GM19438 (cell line): ENCODE measurements around the gene HLA-DRB1.
A peak's percentile ranks its signal among the peaks of the same experiment; 100 is the strongest.
"Not testable (repeated sequence)": the region's sequence is repeated elsewhere in the genome, so short reads cannot be mapped to it uniquely, and the experiment has no call there.

Source experiments
- ATAC-seq: cut with Tn5 transposase; IDR thresholded peaks from one replicate; pipeline ENCODE4 v1.9.1; 2021; ENCODE audit warnings: low read depth; ENCODE audit not compliant: unreplicated experiment

The HLA-DRB1 gene

DNA sequence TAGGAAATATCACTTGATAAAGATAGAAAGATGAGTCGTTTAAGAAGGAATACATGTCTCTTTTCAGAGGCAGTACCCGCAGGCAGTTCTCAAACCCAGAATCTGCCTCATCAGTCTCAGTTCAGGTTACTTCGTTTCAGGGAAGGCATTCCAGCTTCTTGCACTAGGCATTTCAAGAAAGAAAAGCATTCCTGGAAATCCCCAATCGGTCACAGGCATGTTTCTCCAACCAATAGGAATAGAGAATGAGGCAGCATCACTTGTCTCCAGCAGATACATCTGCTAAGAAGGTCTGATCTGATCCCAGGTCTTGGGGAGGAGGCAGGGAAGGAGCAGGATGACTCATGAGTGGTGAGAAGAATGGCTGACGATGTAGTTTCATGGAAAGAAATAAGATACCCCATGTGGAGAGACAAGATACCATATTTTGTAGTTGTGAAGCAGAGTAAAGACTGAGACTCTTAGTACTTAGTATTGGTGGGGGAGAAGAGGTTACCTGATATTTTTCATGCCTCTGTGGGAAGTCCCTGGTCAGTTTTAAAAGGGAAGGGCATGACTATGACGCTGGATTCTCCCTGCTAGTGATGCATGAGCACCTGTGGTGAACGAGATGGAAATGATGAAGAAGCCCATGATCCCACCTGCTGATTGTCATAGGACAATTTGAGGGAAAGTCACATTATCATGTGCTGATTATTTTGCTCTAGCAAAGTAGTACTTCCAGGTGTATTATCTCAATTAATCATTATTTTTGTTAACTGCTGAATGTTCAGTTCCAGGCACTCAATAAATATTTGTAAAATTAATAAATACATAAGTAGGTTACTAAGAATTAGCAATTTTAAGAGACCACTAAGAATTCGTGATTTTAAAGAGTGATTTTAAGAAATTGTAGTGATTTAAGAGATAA lies 20.3 kb upstream of the HLA-DRB1 start:
- ATAC-seq, result peak; percentile 71

DNA sequence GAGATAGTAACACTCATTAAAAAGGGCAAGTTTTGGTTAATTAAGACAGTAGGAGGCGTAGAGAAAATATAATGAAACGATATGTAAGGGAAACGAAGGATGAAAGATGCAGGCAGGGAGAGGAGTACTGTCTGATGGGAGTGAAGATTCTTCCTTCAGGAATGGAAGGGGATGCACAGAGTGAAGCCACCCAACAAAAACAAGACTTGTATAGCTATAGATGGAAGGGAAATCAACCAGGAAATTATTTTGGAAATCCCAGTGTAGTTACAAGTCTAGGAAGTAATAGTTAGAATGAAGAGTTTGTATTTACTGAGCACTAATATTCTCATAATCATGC lies 19.7 kb upstream of the HLA-DRB1 start:
- ATAC-seq, result no peak

DNA sequence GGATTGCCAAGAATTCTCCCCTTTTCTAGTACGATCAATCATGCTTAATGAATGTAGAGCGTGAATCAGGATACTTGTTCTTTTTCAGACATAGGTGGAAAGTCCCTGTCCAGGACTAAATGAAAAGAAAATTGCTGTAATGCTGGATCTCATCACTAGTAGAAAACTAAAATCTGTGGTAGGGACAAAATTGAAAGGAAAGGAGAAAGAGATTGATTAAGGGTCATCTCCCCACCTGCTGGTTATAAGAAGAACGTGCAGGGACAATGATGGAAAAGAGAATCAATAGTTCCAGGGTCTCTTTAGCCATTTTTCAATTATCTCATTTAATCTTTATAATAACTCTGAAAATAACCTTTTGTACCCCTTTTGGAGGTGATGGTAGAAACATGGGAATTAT lies 18.7 kb upstream of the HLA-DRB1 start:
- no peak for ATAC-seq

DNA sequence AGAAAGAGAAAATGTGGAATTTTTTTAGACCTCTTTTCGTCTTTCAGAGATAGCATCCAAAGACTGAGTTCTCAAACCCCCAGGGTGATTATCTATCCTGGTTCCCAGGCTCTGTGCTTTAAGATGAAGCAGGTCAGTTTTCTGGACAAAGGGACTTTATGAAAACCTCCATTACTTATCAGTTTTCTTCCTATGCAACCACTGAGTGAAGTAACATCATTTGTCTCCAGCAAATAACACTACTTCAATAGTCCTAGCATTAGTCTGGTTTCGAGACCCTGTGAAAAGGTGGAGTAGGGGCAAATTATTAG lies 18.3 kb upstream of the HLA-DRB1 start:
- ATAC-seq, result no peak

DNA sequence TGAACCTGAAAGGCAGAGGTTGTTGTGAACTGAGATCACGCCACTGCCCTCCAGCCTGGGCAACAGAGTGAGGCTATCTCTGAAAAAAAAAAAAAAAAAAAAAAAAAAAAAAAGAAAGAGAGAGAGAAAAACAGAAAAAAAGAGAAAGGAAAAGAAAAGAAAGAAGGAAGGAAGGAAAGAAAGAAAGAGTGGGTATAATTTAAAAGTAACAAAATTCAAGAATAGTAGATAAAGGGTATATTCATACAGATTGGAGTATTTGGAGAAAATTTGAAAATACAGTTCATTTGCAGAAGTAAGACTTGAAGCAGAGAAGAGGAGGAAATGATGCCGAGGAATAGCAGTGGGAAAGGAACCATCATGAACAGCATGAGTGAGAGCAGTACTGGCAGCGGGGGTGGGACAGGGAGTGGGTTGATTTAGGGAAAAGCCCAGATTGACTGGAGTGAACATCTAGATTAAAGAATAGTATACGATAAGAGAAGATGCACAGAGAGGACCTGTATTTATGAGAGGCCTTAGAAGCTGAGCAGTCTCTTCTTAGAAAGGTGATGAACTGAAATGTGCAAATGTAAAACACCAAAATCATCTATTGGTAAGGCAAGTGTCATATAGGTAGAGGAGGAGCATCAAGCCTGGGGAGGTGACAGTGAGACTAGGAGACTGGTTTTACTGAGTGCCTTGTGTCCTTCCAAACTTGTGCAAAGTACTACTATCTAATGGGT lies 17.8 kb upstream of the HLA-DRB1 start:
- ATAC-seq, result no peak

DNA sequence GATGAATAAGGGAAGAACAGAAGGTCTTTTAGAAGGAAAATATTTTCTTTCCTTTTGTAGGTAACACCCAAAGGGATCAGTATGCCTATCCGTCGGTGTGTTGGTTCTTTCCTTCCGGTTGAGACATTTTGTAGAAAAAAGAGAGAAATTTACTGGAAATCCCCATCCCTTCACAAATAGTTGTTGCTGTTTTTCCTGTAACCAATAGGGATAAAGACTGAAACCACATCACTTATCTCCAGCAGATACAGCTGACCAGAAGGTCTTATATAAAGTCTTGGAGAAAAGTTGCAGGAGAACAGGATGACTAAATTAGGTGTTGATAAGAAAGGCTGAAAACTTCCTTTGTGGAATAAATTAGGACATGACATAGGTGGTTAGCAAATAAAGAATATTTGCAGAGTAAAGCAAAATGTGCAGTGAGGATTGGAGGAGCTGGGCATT lies 14.8 kb upstream of the HLA-DRB1 start:
- no peak for ATAC-seq

DNA sequence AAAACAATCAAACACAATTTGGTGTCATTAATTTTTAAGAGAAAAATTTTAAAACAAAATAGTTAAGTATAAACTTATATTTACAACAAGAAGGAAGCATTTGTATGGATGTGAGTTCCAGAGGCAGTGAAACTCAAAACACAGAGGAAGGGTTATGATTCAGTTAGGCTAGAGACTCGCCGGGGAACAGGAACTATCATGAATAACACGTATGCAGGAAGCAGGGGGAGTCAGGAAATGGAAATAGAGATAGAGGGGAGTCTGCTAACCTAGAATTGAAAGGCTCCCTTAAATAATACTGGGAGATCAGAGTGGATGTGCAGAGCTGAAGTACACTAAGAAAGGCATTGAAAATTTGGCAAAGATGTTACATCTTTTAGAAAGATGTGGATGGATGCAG lies 14.2 kb upstream of the HLA-DRB1 start:
- ATAC-seq, result no peak

DNA sequence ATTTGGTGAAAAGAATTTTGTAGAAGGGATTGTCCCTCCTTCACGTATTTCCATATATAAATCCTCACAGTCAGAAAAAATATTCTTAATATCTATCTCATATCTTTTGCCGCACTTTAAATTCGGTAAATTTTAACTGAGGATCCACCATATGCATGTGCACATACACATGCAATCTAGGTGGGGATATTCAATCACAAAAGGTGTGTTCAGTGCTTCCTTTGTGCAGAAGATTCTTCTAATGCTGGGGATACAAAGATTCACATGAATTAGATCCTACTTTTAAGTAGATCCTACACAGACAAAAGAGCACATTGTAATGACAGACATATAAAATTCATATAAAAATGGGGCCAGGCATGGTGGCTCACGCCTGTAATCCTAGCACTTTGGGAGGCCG lies 13.6 kb upstream of the HLA-DRB1 start:
- no peak for ATAC-seq

DNA sequence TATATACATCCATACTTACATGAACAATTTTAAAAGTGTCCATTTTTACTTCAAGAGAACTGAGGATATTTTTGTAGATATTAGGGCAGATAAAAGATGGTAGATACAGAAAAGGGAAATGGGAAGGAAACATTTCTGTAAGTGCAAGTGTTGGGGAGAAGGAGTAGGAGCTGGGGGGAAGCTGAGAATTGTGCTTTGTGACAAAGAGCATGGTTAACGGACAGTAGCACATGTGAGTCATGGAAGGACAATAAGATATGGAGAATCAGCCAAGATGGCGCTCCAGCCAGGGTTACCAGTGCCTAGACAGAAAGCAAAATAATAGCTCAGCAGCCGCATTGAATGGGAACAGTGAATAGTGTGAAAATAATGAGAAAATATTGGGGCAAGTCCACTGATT lies 12.7 kb upstream of the HLA-DRB1 start:
- ATAC-seq, result no peak

DNA sequence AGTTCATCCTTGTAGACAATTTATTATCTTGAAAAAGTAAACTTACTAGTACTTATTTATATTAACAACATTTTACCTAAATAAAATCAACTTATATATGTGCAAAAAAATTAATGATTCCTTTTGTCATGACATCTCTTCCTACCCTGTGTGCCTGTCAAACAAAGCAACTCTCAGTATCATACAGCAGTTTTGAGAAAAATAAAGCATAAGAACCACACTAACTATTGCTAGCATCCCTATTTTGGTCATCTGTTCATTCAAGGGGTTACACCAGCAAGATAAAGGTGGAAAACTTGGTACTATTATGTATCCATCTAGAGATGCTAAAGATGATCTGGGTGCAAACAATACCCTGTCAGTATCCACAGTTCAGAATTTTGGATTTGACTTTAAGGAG lies 7.4 kb upstream of the HLA-DRB1 start:
- ATAC-seq, result no peak

DNA sequence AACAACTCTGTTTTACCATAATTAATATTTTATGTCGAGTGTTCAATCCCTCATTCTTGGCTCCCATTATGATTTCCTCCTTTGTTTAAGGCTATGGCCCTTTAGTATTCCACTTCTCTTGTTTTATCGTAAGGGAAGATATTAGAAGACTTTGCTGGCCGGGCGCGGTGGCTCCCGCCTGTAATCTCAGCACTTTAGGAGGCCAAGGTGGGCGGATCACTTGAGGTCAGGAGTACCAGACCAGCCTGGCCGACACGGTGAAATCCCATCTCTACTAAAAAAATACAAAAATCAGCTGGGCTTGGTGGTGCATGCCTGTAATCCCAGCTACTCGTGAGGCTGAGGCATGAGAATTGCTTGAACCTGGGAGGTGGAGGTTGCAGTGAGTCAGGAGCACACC lies 1.1 kb upstream of the HLA-DRB1 start:
- ATAC-seq, result not testable (repeated sequence)

DNA sequence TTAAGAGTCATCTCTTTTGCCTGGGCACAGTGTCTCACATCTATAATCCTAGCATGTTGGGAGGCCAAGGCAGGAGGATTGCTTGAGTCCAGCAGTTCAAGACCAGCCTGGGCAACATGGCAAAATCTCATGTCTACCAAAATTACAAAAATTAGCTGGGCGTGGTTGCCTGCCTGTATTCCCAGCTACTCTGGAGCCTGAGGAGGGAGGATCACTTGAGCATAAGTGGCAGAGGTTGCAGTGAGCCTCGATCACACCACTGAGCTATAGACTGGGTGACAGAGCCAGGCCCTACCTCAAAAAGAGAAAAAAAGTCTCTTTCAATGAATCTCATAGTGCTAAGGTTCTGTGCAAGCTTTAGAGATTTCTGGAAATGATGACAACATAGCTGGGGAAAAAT lies 1.5 kb downstream of the HLA-DRB1 start:
- no peak for ATAC-seq

DNA sequence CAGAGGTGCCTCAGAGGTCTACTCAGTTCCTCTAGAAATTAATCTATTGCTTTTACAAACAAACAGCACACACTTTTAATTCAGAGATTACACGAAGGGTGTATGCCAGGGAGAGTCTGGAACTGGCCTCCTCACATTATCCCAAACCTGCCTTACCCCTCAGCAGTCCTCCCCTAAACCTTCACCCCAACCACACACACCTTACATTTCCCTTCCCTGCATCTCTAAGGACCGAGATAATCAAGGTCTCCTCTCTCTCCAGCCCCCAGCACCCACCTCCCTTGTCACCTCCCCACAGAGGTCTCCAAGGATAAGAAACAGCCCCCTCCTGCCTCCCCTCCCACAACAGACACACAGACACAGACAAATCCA lies 6.1 kb downstream of the HLA-DRB1 start:
- ATAC-seq, result no peak

DNA sequence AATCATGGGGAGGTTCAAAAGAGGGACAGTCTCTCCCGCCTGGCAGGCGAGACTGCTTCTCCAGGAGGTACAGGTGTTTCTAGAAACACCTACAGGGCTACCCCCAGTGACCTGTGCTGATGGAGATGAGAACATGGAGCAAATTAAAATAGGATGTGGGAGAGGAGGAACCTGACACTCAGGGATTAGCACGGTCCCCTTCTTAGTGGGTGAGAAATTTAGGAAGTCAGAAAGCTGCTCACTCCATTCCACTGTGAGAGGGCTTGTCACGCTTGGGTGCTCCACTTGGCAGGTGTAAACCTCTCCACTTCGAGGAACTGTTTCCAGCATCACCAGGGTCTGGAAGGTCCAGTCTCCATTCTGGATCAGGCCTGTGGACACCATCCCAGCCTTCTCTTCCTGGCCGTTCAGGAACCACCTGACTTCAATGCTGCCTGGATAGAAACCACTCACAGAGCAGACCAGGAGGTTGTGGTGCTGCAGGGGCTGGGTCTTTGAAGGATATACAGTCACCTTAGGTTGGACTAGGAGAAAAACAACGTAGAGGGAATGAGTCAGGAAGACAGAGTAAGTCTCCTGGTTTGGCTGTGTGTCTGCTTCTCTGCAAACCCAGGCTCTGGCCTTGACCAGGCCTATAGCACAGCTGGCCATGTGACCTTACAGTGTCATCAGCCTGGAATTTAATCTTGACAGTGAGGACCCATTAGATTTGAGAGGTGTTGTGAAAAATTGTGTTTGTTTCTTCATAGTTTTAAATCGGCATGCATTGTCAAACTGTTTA lies 8.1 kb downstream of the HLA-DRB1 start:
- ATAC-seq, result no peak

DNA sequence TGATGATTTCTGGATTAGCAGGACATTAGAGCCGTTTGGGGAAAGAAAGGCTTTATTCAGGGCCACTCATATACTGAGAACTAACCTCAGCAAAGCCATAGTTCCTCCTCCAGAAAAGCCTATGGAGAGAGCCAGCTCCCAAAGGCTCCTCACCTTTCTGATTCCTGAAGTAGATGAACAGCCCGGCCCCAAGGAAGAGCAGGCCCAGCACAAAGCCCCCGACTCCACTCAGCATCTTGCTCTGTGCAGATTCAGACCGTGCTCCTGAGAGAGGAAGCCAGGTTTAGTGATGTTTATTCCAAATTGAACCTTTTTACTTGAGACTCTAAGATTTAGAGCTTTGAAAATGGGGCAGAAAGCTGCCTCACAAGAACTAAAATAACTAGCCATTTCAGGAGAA lies 9.1 kb downstream of the HLA-DRB1 start:
- no peak for ATAC-seq

DNA sequence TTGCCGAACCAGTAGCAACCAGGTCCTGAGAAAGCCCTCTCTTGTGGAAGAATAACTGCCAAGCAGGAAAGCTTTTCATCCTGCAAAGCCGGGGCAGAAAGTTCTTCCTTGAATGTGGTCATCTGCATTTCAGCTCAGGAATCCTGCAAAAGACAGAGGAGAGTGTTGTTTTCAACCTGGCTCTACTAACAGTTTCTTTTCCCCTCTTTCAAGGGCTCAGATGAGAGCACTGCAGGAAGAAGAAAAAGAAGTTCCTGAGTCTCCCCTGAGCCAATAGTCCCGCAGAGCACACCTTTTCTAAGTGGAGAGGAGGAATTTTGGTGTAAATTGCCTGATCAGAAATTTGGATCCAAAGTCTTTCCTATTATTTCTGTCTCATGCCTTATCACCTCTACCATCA lies 10.7 kb downstream of the HLA-DRB1 start:
- no peak for ATAC-seq

DNA sequence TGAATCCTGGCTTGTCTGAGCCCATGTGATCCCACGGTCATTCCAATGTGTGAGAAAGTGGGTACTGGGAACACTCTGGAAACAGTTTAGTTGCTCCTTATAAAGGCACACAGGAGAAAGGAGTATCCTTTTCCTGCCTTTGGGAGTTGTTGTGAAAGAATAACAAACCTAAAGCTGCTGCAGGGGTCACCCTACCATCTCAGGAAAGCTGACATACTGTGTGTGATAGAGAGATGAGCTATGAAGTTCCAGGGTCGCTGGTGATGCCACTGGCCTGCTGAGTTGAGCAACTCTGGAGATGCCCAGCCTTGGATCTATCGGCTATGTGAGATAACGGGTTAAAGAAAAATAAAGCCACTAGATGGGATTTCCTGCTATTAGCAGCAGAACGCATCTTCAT lies 12.2 kb downstream of the HLA-DRB1 start:
- ATAC-seq, result not testable (repeated sequence)

DNA sequence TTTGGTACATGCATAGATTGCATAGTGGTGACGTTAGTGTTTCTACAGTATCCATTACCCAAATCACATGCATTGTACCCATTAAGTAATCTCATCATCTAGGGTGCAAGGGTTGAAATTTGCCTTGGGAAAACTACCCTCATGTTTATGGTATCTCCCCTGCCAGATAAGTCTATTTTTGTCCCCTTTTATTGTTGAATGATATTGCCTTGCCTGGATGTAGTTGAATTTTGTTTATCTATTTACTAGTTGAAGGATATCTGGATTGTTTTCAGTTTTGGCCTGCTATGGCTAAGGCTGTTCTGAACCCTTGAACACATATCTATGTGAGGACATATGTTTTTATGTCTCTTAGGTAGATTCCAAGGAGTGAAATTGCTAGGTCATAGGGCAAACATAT lies 13.4 kb downstream of the HLA-DRB1 start:
- no peak for ATAC-seq

DNA sequence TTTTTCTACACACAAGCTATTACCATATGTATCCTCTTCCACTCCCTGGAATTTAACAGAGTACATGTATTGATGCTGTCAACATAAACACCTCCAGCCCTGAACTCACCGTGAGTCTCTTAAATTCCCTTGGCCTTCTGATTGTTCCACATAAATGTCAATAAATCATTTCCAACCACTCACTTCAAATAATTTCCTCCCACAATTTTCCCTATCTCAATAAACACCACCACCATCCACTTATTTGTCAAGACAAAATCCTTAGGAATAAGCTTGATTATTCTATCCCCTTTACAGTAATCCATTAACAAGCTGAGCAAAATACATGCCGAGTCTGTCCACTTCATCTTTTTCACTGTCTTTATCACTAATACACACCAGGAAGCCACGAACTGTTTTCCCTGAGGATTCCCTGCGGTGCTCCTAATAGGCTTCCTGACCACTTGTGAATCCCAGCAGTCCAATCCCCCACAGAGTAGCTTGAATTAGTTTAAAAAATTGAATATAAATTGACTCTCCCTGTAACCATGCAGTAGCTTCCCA lies 19.2 kb downstream of the HLA-DRB1 start:
- no peak for ATAC-seq

DNA sequence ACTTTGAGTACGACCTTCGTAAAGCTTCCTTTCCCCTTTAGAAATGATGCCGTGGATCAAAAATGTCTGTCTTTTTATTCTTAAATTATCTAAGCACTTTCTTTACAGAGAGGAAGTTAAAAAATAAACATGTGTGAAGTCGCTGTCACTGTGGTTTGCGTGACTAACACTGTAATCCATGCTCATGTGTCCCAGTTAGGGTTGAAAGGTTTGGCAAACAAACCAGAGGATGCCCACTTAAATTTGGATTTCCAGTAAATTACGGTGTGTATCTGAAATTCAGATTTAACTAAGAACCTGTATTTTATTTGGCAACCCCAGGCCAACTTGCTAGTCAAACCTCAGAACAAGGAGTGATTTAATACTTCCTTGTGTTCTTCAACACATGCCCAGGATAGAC lies 21.1 kb downstream of the HLA-DRB1 start:
- ATAC-seq, result no peak

DNA sequence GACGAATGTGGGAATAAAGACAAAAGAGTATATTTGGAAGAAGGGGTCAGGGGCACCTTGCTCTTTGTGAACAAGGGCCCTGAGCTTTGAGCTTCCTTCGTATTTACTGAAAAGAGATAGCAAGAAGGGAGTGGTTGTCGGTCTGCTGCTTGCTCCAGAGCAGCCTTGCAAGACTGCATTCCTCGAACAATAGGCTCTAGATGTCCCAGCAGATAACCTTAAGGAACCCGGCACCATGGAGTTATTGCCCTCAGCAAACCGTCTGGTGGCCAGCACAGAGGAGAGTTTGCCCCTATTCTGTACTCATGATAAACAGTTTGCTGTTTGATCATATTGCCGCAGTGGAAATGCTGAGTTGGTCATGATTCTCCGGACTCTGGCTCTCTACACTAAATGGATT lies 22.7 kb downstream of the HLA-DRB1 start:
- no peak for ATAC-seq
